Measurements from ENCODE around the gene PADI6. TPM values are rescaled to one million over a fixed set of nuclear protein-coding genes. Genes with fewer than 3 reads are reported as not detected.
A peak's percentile ranks its signal among the peaks of the same experiment; 100 is the strongest.

Gene PADI6
- total and polyA plus RNA-seq, 2 of the 8 experiments (the other 6 are each of a cell fraction or from before 2014, with no cell fraction given), result not detected

- ChIA-PET POLR2A (ENCODE audit: partially characterized antibody) (interaction anchor here (1.6 kb wide), 1 partner anchor 13 kb away, joined by 5 read pairs; no protein-coding TSS in a partner anchor), CTCF (ENCODE audit: partially characterized antibody) (interaction anchor here (0.6 to 3.0 kb wide), 6 partner anchors 8 to 450 kb away, joined by 3 to 11 read pairs (median 3); partner anchors contain the start of gene PADI6)
- H3K56ac ChIP-seq (replicated peaks; ENCODE audit: insufficient read length, low read depth, low read length), result no peak overlapping the region
- H3K4me1 ChIP-seq (replicated peaks in 1 of 4; ENCODE audit: control insufficient read depth in 3 of 4, insufficient read depth in 4 of 4, low read length in 3 of 4), result no peaks in the 10 kb centered on the region
- DNase-seq (ENCODE audit: low read depth in 1 of 2, low spot score in 2 of 2), result no peak
- H4K91ac ChIP-seq (replicated peaks; ENCODE audit: insufficient read length, low read length), result peak overlapping the region; percentile 65
- H2AK5ac ChIP-seq (ENCODE audit: low read depth, low read length), result no peak overlapping the region
- no peak overlapping the region for H3K4me2 ChIP-seq (ENCODE audit: insufficient read depth in 1 of 2, low read depth in 2 of 2, low read length in 2 of 2)
- no peak overlapping the region for H4K5ac ChIP-seq (ENCODE audit: insufficient read length, low read depth, low read length)
- no peaks in the 10 kb centered on the region for H3K27me3 ChIP-seq (replicated peaks in 1 of 4; ENCODE audit: control insufficient read depth in 3 of 4, extremely low read depth in 1 of 4, insufficient read depth in 3 of 4, low read length in 3 of 4)
- H2BK12ac ChIP-seq (ENCODE audit: low read depth, low read length), result no peak overlapping the region
- H3K9me3 ChIP-seq (ENCODE audit: insufficient read depth in 2 of 2, low read depth in 1 of 2, low read length in 1 of 2), result peaks cover 0 to 3% of the 10 kb centered on the region in 2 experiments; a peak in 2 of 4 replicates
- H3K23ac ChIP-seq (ENCODE audit: insufficient read length), result no peak overlapping the region
- H3K4me3 ChIP-seq (ENCODE audit: extremely low read depth in 1 of 4, insufficient read depth in 2 of 4, low read depth in 3 of 4, low read length in 4 of 4), result no peak overlapping the region
- 89% methylated on average over 12 of the region's 17 CpGs; no CpG with 5 or more reads in 1 of the 2 experiments for WGBS, 2 experiments (ENCODE audit: extremely low coverage in 1 of 2, insufficient coverage in 1 of 2, insufficient read length in 1 of 2, insufficient replicate concordance in 2 of 2, low coverage in 1 of 2, low lambda C conversion rate in 2 of 2, missing lambda C conversion rate in 1 of 2)
- no peak overlapping the region for H3K18ac ChIP-seq (ENCODE audit: extremely low read depth, low read length)
- H3K36me3 ChIP-seq (ENCODE audit: control insufficient read depth in 2 of 4, insufficient read depth in 4 of 4, low read length in 3 of 4), result no peaks in the 10 kb centered on the region
- H3K14ac ChIP-seq (ENCODE audit: insufficient read length), result no peak overlapping the region
- H3K9ac ChIP-seq (replicated peaks in 1 of 4; ENCODE audit: extremely low read depth in 1 of 4, low read depth in 3 of 4, low read length in 3 of 4), result no peak overlapping the region
- no peak for FAIRE-seq
- no peak overlapping the region for H3K27ac ChIP-seq (ENCODE audit: low read depth, low read length)
- H2BK20ac ChIP-seq (ENCODE audit: low read length), result no peak overlapping the region
- H3K79me1 ChIP-seq (ENCODE audit: low read depth, low read length), result no peaks in the 10 kb centered on the region
- H2AFZ ChIP-seq (ENCODE audit: low read length), result no peak overlapping the region
- no peaks in the 10 kb centered on the region for H3K79me2 ChIP-seq (ENCODE audit: control insufficient read depth in 1 of 2, insufficient read depth in 2 of 2, low read length in 2 of 2)
- H4K20me1 ChIP-seq (replicated peaks in 1 of 2; ENCODE audit: control insufficient read depth in 1 of 2, insufficient read depth in 2 of 2, low read length in 2 of 2), result no peaks in the 10 kb centered on the region
- H3K23me2 ChIP-seq (ENCODE audit: low read depth, low read length), result 0 out of 2 replicates have a peak, but pooled peaks cover 2% of the 10 kb centered on the region
- no peak overlapping the region for H2BK120ac ChIP-seq (replicated peaks; ENCODE audit: low read depth, low read length)
- H4K8ac ChIP-seq (ENCODE audit: extremely low read depth, insufficient read depth, low read length), result peak overlapping the region; percentile 35; the same call in 1 of the 2 replicates
- no peak overlapping the region for H2BK5ac ChIP-seq (ENCODE audit: low read depth, low read length)
- H3K4ac ChIP-seq (replicated peaks; ENCODE audit: insufficient read length, low read depth, low read length), result no peak overlapping the region
- no peak overlapping the region for H2BK15ac ChIP-seq (ENCODE audit: low read length)
- TF ChIP-seq EP300 (IDR thresholded peaks at IDR 0.05; ENCODE audit: borderline replicate concordance in 1 of 2, low read depth in 2 of 2, low read length in 2 of 2) (no peak), TAF7 (optimal IDR thresholded peaks at IDR 0.05; ENCODE audit: borderline replicate concordance, low read depth, low read length) (no peak)
Measured at GRCh38 chr1:17342014-17342441, 30.0 kb upstream of the PADI6 start.
